ENCODE data around the gene ERRFI1. TPM values are rescaled to one million over a fixed set of nuclear protein-coding genes. Genes with fewer than 3 reads are reported as not detected.

ERRFI1 gene
- total RNA-seq, 1 experiment from 2014 or later: 44.6 TPM

DNA sequence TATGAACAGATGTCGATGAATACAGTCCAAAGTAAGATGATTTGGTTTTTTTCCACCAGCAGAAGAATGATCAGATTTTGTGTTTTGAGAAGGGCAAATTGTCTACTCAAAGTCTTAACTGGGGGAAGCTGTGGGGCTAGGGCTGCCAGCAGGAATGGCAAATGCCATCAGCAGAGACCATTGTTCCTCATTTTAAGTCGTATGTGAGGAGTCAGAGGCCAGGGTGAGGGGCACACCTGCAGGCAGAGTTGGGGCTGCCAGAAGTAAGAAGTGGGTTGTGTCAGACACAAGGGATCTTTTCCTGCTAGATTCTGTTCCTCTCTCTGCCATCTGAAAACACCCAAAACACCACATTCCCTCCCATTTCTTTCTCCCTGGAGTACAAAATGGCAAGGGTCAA, 55.9 kb downstream of the ERRFI1 start:
- Mint-ChIP-seq H3K4me1 (no peaks in the 10 kb centered on the region), H3K4me3 (no peak overlapping the region), H3K9me3 (no peaks in the 10 kb centered on the region), H3K36me3 (peaks cover 66% of the 10 kb centered on the region), H3K27me3 (ENCODE audit: low read depth) (no peaks in the 10 kb centered on the region), H3K27ac (no peak overlapping the region)
- CTCF ChIA-PET: no interaction called here
- DNase-seq (ENCODE audit: low spot score) (no peak), ATAC-seq (no peak)
- POLR2A ChIA-PET: no interaction called here
- TF ChIP-seq USF1 (CRISPR knock-in tag; IDR thresholded peaks at IDR 0.05): no peak
- TF ChIP-seq NFYB (CRISPR knock-in tag; conservative IDR thresholded peaks at IDR 0.05; ENCODE audit: low read depth): no peak
- TF ChIP-seq SOX15 (CRISPR knock-in tag; IDR thresholded peaks at IDR 0.05): no peak

- Mint-ChIP-seq H3K4me3 (no peak overlapping the region), H3K9me3 (no peaks in the 10 kb centered on the region), H3K27ac (no peak overlapping the region), H3K36me3 (peaks cover 78% of the 10 kb centered on the region), H3K4me1 (no peaks in the 10 kb centered on the region), H3K27me3 (ENCODE audit: low read depth) (no peaks in the 10 kb centered on the region)
- CTCF ChIA-PET: no interaction called here
- POLR2A ChIA-PET: no interaction called here
- TF ChIP-seq, protein P1, sequence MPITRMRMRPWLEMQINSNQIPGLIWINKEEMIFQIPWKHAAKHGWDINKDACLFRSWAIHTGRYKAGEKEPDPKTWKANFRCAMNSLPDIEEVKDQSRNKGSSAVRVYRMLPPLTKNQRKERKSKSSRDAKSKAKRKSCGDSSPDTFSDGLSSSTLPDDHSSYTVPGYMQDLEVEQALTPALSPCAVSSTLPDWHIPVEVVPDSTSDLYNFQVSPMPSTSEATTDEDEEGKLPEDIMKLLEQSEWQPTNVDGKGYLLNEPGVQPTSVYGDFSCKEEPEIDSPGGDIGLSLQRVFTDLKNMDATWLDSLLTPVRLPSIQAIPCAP (CRISPR knock-in tag; IDR thresholded peaks at IDR 0.05): no peak
- TF ChIP-seq, protein P2, sequence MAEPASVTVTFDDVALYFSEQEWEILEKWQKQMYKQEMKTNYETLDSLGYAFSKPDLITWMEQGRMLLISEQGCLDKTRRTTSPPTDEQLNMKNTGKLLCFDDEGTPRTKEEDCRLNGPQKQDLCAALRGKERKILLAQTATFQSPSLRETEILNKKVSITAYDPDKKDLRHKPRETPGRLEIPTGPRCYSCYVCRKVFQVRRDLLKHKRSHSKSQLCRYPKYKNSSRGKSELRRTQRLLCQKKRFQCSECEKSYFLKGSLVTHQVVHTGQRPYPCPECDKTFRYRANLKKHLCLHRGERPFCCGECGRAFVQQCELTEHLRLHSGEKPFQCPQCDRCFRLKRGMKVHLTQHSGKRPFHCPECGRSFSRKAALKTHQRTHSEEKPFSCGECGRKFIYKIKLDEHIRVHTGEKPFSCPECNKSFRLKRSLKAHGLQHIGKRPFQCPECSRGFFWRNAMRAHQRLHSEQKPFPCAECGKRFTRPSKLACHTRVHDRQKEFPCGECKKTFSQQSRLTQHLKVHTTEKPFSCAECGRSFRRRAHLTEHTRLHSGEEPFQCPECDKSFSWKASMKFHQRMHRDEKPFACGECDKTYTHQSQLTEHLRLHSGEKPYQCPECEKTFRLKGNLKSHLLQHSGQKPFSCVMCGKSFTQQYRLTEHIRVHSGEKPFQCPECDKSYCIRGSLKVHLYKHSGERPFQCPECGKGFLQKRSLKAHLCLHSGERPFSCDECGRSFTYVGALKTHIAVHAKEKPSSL (CRISPR knock-in tag; conservative IDR thresholded peaks at IDR 0.05): no peak
- TF ChIP-seq, protein P3, sequence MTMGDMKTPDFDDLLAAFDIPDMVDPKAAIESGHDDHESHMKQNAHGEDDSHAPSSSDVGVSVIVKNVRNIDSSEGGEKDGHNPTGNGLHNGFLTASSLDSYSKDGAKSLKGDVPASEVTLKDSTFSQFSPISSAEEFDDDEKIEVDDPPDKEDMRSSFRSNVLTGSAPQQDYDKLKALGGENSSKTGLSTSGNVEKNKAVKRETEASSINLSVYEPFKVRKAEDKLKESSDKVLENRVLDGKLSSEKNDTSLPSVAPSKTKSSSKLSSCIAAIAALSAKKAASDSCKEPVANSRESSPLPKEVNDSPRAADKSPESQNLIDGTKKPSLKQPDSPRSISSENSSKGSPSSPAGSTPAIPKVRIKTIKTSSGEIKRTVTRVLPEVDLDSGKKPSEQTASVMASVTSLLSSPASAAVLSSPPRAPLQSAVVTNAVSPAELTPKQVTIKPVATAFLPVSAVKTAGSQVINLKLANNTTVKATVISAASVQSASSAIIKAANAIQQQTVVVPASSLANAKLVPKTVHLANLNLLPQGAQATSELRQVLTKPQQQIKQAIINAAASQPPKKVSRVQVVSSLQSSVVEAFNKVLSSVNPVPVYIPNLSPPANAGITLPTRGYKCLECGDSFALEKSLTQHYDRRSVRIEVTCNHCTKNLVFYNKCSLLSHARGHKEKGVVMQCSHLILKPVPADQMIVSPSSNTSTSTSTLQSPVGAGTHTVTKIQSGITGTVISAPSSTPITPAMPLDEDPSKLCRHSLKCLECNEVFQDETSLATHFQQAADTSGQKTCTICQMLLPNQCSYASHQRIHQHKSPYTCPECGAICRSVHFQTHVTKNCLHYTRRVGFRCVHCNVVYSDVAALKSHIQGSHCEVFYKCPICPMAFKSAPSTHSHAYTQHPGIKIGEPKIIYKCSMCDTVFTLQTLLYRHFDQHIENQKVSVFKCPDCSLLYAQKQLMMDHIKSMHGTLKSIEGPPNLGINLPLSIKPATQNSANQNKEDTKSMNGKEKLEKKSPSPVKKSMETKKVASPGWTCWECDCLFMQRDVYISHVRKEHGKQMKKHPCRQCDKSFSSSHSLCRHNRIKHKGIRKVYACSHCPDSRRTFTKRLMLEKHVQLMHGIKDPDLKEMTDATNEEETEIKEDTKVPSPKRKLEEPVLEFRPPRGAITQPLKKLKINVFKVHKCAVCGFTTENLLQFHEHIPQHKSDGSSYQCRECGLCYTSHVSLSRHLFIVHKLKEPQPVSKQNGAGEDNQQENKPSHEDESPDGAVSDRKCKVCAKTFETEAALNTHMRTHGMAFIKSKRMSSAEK (CRISPR knock-in tag; IDR thresholded peaks at IDR 0.05; ENCODE audit: borderline replicate concordance): no peak
- no peak for TF ChIP-seq NR1H2 (CRISPR knock-in tag; IDR thresholded peaks at IDR 0.05)
- no peak for TF ChIP-seq CDX4 (CRISPR knock-in tag; IDR thresholded peaks at IDR 0.05; ENCODE audit: borderline replicate concordance)
- no peak for DNase-seq (ENCODE audit: low spot score)
- ATAC-seq: no peak
These were observed 58.5 kb downstream of the ERRFI1 start for GRCh38 chr1:7967651-7968050.

DNA sequence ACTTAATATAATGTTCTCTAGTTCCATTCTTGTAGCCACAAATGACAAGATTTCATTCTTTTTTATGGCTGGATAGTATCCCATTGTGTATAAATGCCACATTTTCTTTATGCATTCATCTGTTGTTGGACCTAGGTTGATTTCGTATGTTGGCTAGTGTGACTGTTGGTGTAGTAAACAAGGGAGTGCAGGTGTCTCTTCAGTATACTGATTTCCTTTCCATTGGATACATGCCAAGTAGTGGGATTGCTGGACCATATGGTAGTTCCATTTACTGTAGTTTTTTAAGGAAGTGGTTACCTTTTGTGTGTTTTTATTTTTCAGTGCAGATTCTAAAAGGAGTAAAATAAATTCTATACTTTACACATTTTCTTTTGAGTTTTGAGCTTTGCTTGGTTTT, 58.9 kb downstream of the ERRFI1 start:
- Mint-ChIP-seq H3K36me3 (peaks cover 74% of the 10 kb centered on the region), H3K9me3 (no peaks in the 10 kb centered on the region), H3K4me3 (no peak overlapping the region), H3K27ac (no peak overlapping the region), H3K27me3 (ENCODE audit: low read depth) (no peaks in the 10 kb centered on the region), H3K4me1 (peaks cover 3% of the 10 kb centered on the region; the same call in 1 of the 2 replicates)
- ATAC-seq (no peak), DNase-seq (ENCODE audit: low spot score) (no peak)
- ChIA-PET CTCF (no interaction called here), POLR2A (no interaction called here)
- TF ChIP-seq, protein P4, sequence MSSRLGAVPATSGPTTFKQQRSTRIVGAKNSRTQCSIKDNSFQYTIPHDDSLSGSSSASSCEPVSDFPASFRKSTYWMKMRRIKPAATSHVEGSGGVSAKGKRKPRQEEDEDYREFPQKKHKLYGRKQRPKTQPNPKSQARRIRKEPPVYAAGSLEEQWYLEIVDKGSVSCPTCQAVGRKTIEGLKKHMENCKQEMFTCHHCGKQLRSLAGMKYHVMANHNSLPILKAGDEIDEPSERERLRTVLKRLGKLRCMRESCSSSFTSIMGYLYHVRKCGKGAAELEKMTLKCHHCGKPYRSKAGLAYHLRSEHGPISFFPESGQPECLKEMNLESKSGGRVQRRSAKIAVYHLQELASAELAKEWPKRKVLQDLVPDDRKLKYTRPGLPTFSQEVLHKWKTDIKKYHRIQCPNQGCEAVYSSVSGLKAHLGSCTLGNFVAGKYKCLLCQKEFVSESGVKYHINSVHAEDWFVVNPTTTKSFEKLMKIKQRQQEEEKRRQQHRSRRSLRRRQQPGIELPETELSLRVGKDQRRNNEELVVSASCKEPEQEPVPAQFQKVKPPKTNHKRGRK (CRISPR knock-in tag; IDR thresholded peaks at IDR 0.05; ENCODE audit: borderline replicate concordance): no peak
- no peak for TF ChIP-seq ETV6 (CRISPR knock-in tag; IDR thresholded peaks at IDR 0.05)
- no peak for TF ChIP-seq TCF7 (CRISPR knock-in tag; IDR thresholded peaks at IDR 0.05; ENCODE audit: low read depth)
- no peak for TF ChIP-seq SMAD4 (CRISPR knock-in tag; IDR thresholded peaks at IDR 0.05)
- TF ChIP-seq, protein P5, sequence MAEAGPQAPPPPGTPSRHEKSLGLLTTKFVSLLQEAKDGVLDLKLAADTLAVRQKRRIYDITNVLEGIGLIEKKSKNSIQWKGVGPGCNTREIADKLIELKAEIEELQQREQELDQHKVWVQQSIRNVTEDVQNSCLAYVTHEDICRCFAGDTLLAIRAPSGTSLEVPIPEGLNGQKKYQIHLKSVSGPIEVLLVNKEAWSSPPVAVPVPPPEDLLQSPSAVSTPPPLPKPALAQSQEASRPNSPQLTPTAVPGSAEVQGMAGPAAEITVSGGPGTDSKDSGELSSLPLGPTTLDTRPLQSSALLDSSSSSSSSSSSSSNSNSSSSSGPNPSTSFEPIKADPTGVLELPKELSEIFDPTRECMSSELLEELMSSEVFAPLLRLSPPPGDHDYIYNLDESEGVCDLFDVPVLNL (CRISPR knock-in tag; IDR thresholded peaks at IDR 0.05; ENCODE audit: borderline replicate concordance, low read depth): no peak
- no peak for TF ChIP-seq NFE2L1 (CRISPR knock-in tag; IDR thresholded peaks at IDR 0.05)
- TF ChIP-seq OVOL2 (CRISPR knock-in tag; IDR thresholded peaks at IDR 0.05; ENCODE audit: borderline replicate concordance): no peak
- TF ChIP-seq ZNF317 (CRISPR knock-in tag; IDR thresholded peaks at IDR 0.05; ENCODE audit: borderline replicate concordance, low read depth): no peak
- TF ChIP-seq, protein P6, sequence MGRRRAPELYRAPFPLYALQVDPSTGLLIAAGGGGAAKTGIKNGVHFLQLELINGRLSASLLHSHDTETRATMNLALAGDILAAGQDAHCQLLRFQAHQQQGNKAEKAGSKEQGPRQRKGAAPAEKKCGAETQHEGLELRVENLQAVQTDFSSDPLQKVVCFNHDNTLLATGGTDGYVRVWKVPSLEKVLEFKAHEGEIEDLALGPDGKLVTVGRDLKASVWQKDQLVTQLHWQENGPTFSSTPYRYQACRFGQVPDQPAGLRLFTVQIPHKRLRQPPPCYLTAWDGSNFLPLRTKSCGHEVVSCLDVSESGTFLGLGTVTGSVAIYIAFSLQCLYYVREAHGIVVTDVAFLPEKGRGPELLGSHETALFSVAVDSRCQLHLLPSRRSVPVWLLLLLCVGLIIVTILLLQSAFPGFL (CRISPR knock-in tag; IDR thresholded peaks at IDR 0.05; ENCODE audit: borderline replicate concordance): no peak
- no peak for TF ChIP-seq RELA (CRISPR knock-in tag; IDR thresholded peaks at IDR 0.05; ENCODE audit: borderline replicate concordance)
- TF ChIP-seq SP1 (CRISPR knock-in tag; conservative IDR thresholded peaks at IDR 0.05): no peak
- TF ChIP-seq SOX15 (CRISPR knock-in tag; IDR thresholded peaks at IDR 0.05): no peak
- no peak for TF ChIP-seq NR1H2 (CRISPR knock-in tag; IDR thresholded peaks at IDR 0.05)
- no peak for TF ChIP-seq NFYB (CRISPR knock-in tag; conservative IDR thresholded peaks at IDR 0.05; ENCODE audit: low read depth)

All from WTC11 (cell line).